ENCODE data around the gene C1orf159. TPM values are rescaled to one million over a fixed set of nuclear protein-coding genes. Genes with fewer than 3 reads are reported as not detected.
"Not testable (repeated sequence)": the region's sequence is repeated elsewhere in the genome, so short reads cannot be mapped to it uniquely, and the experiment has no call there.

The C1orf159 gene
- polyA plus RNA-seq, 4 donors: 7.9 to 14.8 (median 9.5) TPM

- no peak for DNase-seq (ENCODE audit: low read depth in 4 of 4, low spot score in 3 of 4)
These were observed 45.9 kb downstream of the C1orf159 start for GRCh38 chr1:1069711-1070676.

- DNase-seq (ENCODE audit: low read depth in 4 of 4, low spot score in 3 of 4): peak in 1 of 4 donors; percentile 71
These were observed 46.7 kb downstream of the C1orf159 start for GRCh38 chr1:1069056-1069710.

GRCh38 chr1:1068517-1069055 lies 47.3 kb downstream of the C1orf159 start:
- DNase-seq (ENCODE audit: low read depth in 4 of 4, low spot score in 3 of 4): no peak

GRCh38 chr1:1067860-1068516 lies 47.9 kb downstream of the C1orf159 start:
- DNase-seq (ENCODE audit: low read depth in 4 of 4, low spot score in 3 of 4): no peak

GRCh38 chr1:1067284-1067859 lies 48.5 kb downstream of the C1orf159 start:
- no peak for DNase-seq (ENCODE audit: low read depth in 4 of 4, low spot score in 3 of 4)

- no peak for DNase-seq (ENCODE audit: low read depth in 4 of 4, low spot score in 3 of 4)
These were observed 49.2 kb downstream of the C1orf159 start for GRCh38 chr1:1066403-1067283.

GRCh38 chr1:1065940-1066304 lies 50.0 kb downstream of the C1orf159 start:
- DNase-seq (ENCODE audit: low read depth in 4 of 4, low spot score in 3 of 4): not testable (repeated sequence)

- no peak for DNase-seq (ENCODE audit: low read depth in 4 of 4, low spot score in 3 of 4)
These were observed 50.5 kb downstream of the C1orf159 start for GRCh38 chr1:1065265-1065939.

GRCh38 chr1:1063945-1064831 lies 51.7 kb downstream of the C1orf159 start:
- DNase-seq (ENCODE audit: low read depth in 4 of 4, low spot score in 3 of 4): no peak

GRCh38 chr1:1063261-1063944 lies 52.5 kb downstream of the C1orf159 start:
- DNase-seq (ENCODE audit: low read depth in 4 of 4, low spot score in 3 of 4): no peak

- no peak for DNase-seq (ENCODE audit: low read depth in 4 of 4, low spot score in 3 of 4)
These were observed 53.3 kb downstream of the C1orf159 start for GRCh38 chr1:1062348-1063163.

GRCh38 chr1:1061682-1062345 lies 54.1 kb downstream of the C1orf159 start:
- no peak for DNase-seq (ENCODE audit: low read depth in 4 of 4, low spot score in 3 of 4)

GRCh38 chr1:1060281-1061000 lies 55.4 kb downstream of the C1orf159 start:
- no peak for DNase-seq (ENCODE audit: low read depth in 4 of 4, low spot score in 3 of 4)

GRCh38 chr1:1059494-1060280 lies 56.2 kb downstream of the C1orf159 start:
- DNase-seq (ENCODE audit: low read depth in 4 of 4, low spot score in 3 of 4): no peak
